MCF 10A (cell line): ENCODE results near the gene ZNF679. TPM values are rescaled to one million over a fixed set of nuclear protein-coding genes. Genes with fewer than 3 reads are reported as not detected.
"Not testable (repeated sequence)": the region's sequence is repeated elsewhere in the genome, so short reads cannot be mapped to it uniquely, and the experiment has no call there.

Experiments used
- BruUV-seq: library from RNA; stranded (reverse); fragments of 400-500 nt; replicated peaks from 2 replicates; lab custom pipeline; 2021; lab: Mats Ljungman, UMichigan
- CTCF ChIA-PET: fragments of 300-600 bp; sonication (Branson Sonifier 250); formaldehyde crosslinking; extraction: SDS; loops from one replicate; lab custom pipeline; 2021; ENCODE audit warnings: antibody characterized with exemption, inconsistent platforms; lab: Yijun Ruan, JAX
- POLR2A ChIA-PET: fragments of 300-600, 350-650 bp; sonication (Branson Sonifier 250); formaldehyde crosslinking; extraction: SDS; loops from one replicate; lab custom pipeline; 2020; ENCODE audit warnings: antibody characterized with exemption, inconsistent platforms; lab: Yijun Ruan, JAX
- DNase-seq: peaks from one replicate; pipeline ENCODE4 v3.0.0-alpha.2; 2018; ENCODE audit not compliant: unreplicated experiment
- H3K27ac Mint-ChIP-seq: one replicate; pipeline ENCODE4 v1.8.0; 2022; ENCODE audit warnings: mild to moderate bottlenecking, low read depth, mixed read lengths; ENCODE audit not compliant: unreplicated experiment
- H3K27me3 Mint-ChIP-seq: one replicate; pipeline ENCODE4 v1.8.0; 2022; ENCODE audit warnings: mixed read lengths; ENCODE audit not compliant: insufficient read depth, unreplicated experiment
- H3K36me3 Mint-ChIP-seq: one replicate; pipeline ENCODE4 v1.8.0; 2022; ENCODE audit warnings: mild to moderate bottlenecking, moderate library complexity, mixed read lengths; ENCODE audit not compliant: insufficient read depth, unreplicated experiment
- H3K4me1 Mint-ChIP-seq: one replicate; pipeline ENCODE4 v1.8.0; 2022; ENCODE audit warnings: mixed read lengths; ENCODE audit not compliant: insufficient read depth, unreplicated experiment
- H3K4me3 Mint-ChIP-seq: one replicate; pipeline ENCODE4 v1.8.0; 2022; ENCODE audit warnings: mild to moderate bottlenecking, moderate library complexity, mixed read lengths; ENCODE audit not compliant: unreplicated experiment
- H3K9me3 Mint-ChIP-seq: one replicate; pipeline ENCODE4 v1.8.0; 2022; ENCODE audit warnings: mixed read lengths; ENCODE audit not compliant: unreplicated experiment
- CTCF ChIP-seq: fragments of 200-600 bp; IDR thresholded peaks from one replicate; pipeline ENCODE4 v1.8.0; 2022; ENCODE audit warnings: antibody characterized with exemption, mild to moderate bottlenecking; ENCODE audit not compliant: unreplicated experiment
- intact Hi-C: fragments of 100-400 bp; cut with micrococcal nuclease; formaldehyde crosslinking; loops from 2 replicates; pipeline ENCODE4 v1.14.1; 2022
- total RNA-seq: library from RNA; stranded (reverse); gene quantifications from 2 replicates; pipeline ENCODE4 v1.2.3, GENCODE V29; 2022

The ZNF679 gene
- total RNA-seq, 1 experiment from 2014 or later = not detected

GRCh38 chr7:64192148-64192704, 36.0 kb upstream of the ZNF679 start:
- peaks cover 4% of the 10 kb centered on the region for H3K36me3 Mint-ChIP-seq
- BruUV-seq = no TSS peak
- peaks cover 15% of the 10 kb centered on the region for H3K9me3 Mint-ChIP-seq
- no peaks in the 10 kb centered on the region for H3K4me1 Mint-ChIP-seq
- H3K27ac Mint-ChIP-seq = no peak overlapping the region
- intact Hi-C loops = no loop called here
- ChIA-PET POLR2A (no interaction called here), CTCF (interaction anchor here (0.8 kb wide), 1 partner anchor 147 kb away, joined by 5 read pairs; the partner anchor contains the start of gene ZNF727)
- TF ChIP-seq CTCF = no peak
- DNase-seq = no peak
- no peaks in the 10 kb centered on the region for H3K27me3 Mint-ChIP-seq
- H3K4me3 Mint-ChIP-seq = no peak overlapping the region

GRCh38 chr7:64192775-64193174, 35.5 kb upstream of the ZNF679 start:
- no TSS peak for BruUV-seq
- Mint-ChIP-seq H3K4me3 (no peak overlapping the region), H3K27ac (no peak overlapping the region), H3K36me3 (peaks cover 4% of the 10 kb centered on the region), H3K27me3 (no peaks in the 10 kb centered on the region), H3K9me3 (peaks cover 15% of the 10 kb centered on the region), H3K4me1 (no peaks in the 10 kb centered on the region)
- ChIA-PET CTCF (interaction anchor here (0.8 kb wide), 1 partner anchor 147 kb away, joined by 5 read pairs; the partner anchor contains the start of gene ZNF727), POLR2A (no interaction called here)
- no peak for DNase-seq
- no peak for TF ChIP-seq CTCF
- intact Hi-C loops = no loop called here

- H3K4me1 Mint-ChIP-seq = no peaks in the 10 kb centered on the region
- ChIA-PET POLR2A (no interaction called here), CTCF (no interaction called here)
- H3K27me3 Mint-ChIP-seq = no peaks in the 10 kb centered on the region
- BruUV-seq = no TSS peak
- DNase-seq = no peak
- no peak within 1 kb of the TSS for H3K4me3 Mint-ChIP-seq
- H3K27ac Mint-ChIP-seq = no peak within 1 kb of the TSS
- no peaks in the 10 kb centered on the region for H3K36me3 Mint-ChIP-seq
- intact Hi-C loops = no loop called here
- no peak for TF ChIP-seq CTCF
- H3K9me3 Mint-ChIP-seq = peaks cover 15% of the 10 kb centered on the region
Observed at GRCh38 chr7:64206903-64207302, 21.4 kb upstream of the ZNF679 start, which contains the start of gene ZNF735. TSS of gene ZNF735 (plus strand) at chr7:64207203. CDS start at chr7:64207203, 0 bp downstream.

- H3K36me3 Mint-ChIP-seq, DNase-seq, BruUV-seq, intact Hi-C loops, H3K4me1 Mint-ChIP-seq, H3K27ac Mint-ChIP-seq, CTCF ChIA-PET, POLR2A ChIA-PET, H3K4me3 Mint-ChIP-seq, H3K27me3 Mint-ChIP-seq: not testable (repeated sequence)
- H3K9me3 Mint-ChIP-seq = peaks cover 46% of the 10 kb centered on the region
Observed at GRCh38 chr7:64219710-64220298, 8.5 kb upstream of the ZNF679 start.
